SK-N-MC (cell line): ENCODE data around the gene RPRD1B.

ENCODE experiments used
- EZH2 ChIP-seq: fragments of 200-600 bp; sonication (generic); IDR thresholded peaks from one replicate; pipeline ENCODE4 v1.6.1; 2017; ENCODE audit warnings: antibody characterized with exemption
- POLR2AphosphoS5 ChIP-seq: IDR thresholded peaks from 2 replicates; pipeline ENCODE4 v1.6.1; 2012; ENCODE audit warnings: mild to moderate bottlenecking, low read depth, low read length, borderline replicate concordance

- TF ChIP-seq EZH2 (no peak), POLR2AphosphoS5 (no peak)
Measured at GRCh38 chr20:38106461-38106860, 72.9 kb downstream of the RPRD1B start.
